Fibroblast of lung (primary cell): ENCODE measurements around the gene SCFD2. TPM values are rescaled to one million over a fixed set of nuclear protein-coding genes. Genes with fewer than 3 reads are reported as not detected.
A peak's percentile ranks its signal among the peaks of the same experiment; 100 is the strongest.

Experiments used
- DNase-seq, 2 donors: peaks; one replicate each; pipeline versions ENCODE4 v3.0.0 to v3.0.0-alpha.2; 2010; ENCODE audit warnings: low read depth in 2 of 2
- H2AFZ ChIP-seq: 2 replicates; pipeline ENCODE4 v1.5.1; 2012; ENCODE audit warnings: low read length, control low read depth, inconsistent platforms
- H3K27ac ChIP-seq: 2 replicates; pipeline ENCODE4 v1.5.1; 2011; ENCODE audit warnings: low read length, control low read depth; ENCODE audit not compliant: insufficient read depth
- H3K27me3 ChIP-seq: 2 replicates; pipeline ENCODE4 v1.5.1; 2011; ENCODE audit warnings: mild to moderate bottlenecking, low read length; ENCODE audit not compliant: control insufficient read depth, insufficient read depth
- H3K36me3 ChIP-seq: 2 replicates; pipeline ENCODE4 v1.5.1; 2011; ENCODE audit warnings: low read length; ENCODE audit not compliant: control insufficient read depth, insufficient read depth
- H3K4me1 ChIP-seq: 2 replicates; pipeline ENCODE4 v1.5.1; 2011; ENCODE audit warnings: low read length; ENCODE audit not compliant: control insufficient read depth, insufficient read depth; ENCODE audit errors: extremely low read depth
- H3K4me2 ChIP-seq: 2 replicates; pipeline ENCODE4 v1.5.1; 2011; ENCODE audit warnings: low read length, control low read depth; ENCODE audit not compliant: insufficient read depth; ENCODE audit errors: extremely low read depth
- H3K4me3 ChIP-seq, 4 experiments: fragments of 200-600 bp in 1 of 4; sonication (generic) in 1 of 4; replicated peaks in 1 of 4; 2 replicates each; pipeline ENCODE4 v1.5.1; 2011 to 2016; ENCODE audit warnings: low read length in 4 of 4, low read depth in 3 of 4, mild to moderate bottlenecking in 3 of 4, control low read depth in 2 of 4, inconsistent platforms in 1 of 4, mixed read lengths in 1 of 4; ENCODE audit not compliant: insufficient read depth in 1 of 4; ENCODE audit errors: control extremely low read depth in 1 of 4
- H3K79me2 ChIP-seq: 2 replicates; pipeline ENCODE4 v1.5.1; 2012; ENCODE audit warnings: mild to moderate bottlenecking, low read length, inconsistent platforms; ENCODE audit not compliant: control insufficient read depth, insufficient read depth
- H3K9ac ChIP-seq: 2 replicates; pipeline ENCODE4 v1.5.1; 2011; ENCODE audit warnings: mild to moderate bottlenecking, low read length, control low read depth; ENCODE audit not compliant: insufficient read depth
- H3K9me3 ChIP-seq: 2 replicates; pipeline ENCODE4 v1.5.1; 2012; ENCODE audit warnings: low read depth, low read length; ENCODE audit not compliant: control insufficient read depth, insufficient read depth
- H4K20me1 ChIP-seq: 2 replicates; pipeline ENCODE4 v1.5.1; 2011; ENCODE audit warnings: low read length; ENCODE audit not compliant: control insufficient read depth, insufficient read depth; ENCODE audit errors: extremely low read depth
- EZH2 ChIP-seq: IDR thresholded peaks from 2 replicates; pipeline ENCODE4 v1.5.1; 2012; ENCODE audit warnings: low read length, control low read depth, mild to moderate bottlenecking; ENCODE audit errors: missing control alignments
- polyA plus RNA-seq, 2 donors: library from polyadenylated mRNA; depleted of rRNA in 1 of 2; stranded (reverse) in 1 of 2; unstranded in 1 of 2; fragments of >200 nt; gene quantifications; 2 replicates each; pipeline ENCODE4 v1.2.1, GENCODE V29; 2011 to 2012; ENCODE audit warnings: missing spikeins in 1 of 2
- total RNA-seq: library from RNA; depleted of rRNA; stranded (reverse); fragments of >200 nt; gene quantifications from 2 replicates; pipeline ENCODE4 v1.2.1, GENCODE V29; 2014
- TF ChIP-seq, protein P1 (sequence below), 2 donors: IDR thresholded peaks in 1 of 2; conservative IDR thresholded peaks in 1 of 2; 1 replicate in 1 of 2; 2 replicates in 1 of 2; pipeline ENCODE4 v1.5.1; 2011 to 2012; ENCODE audit warnings: low read length in 2 of 2, control low read depth in 1 of 2, inconsistent platforms in 1 of 2, low read depth in 1 of 2, mild to moderate bottlenecking in 1 of 2

The SCFD2 gene
- total and polyA plus RNA-seq, 2 donors (not counting 1 experiment from before 2014, with no cell fraction given): 16.2 to 23.1 TPM

DNA sequence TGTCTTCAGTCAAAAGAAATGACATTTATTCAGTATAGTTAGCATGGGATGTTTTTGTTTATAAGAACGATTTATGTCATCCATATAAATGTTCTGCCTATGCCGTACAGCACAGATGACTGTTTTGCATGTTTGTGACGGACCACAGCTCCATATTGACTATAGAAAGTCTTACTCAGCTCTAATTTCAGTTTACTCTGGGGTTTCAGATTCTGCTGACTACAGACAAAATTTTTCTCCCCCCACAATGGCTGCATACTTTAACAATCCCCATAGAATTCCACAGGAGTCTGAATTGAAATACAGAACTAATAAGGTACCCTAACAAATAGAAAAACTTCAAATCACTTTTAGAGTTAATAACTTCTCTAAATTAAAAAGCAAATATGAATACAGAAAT, 191.0 kb downstream of the SCFD2 start:
- H3K9ac ChIP-seq: no peak overlapping the region
- no peaks in the 10 kb centered on the region for H3K79me2 ChIP-seq
- H3K27ac ChIP-seq: no peak overlapping the region
- H3K4me3 ChIP-seq: no peak overlapping the region
- no peak for TF ChIP-seq EZH2
- TF ChIP-seq, protein P1, sequence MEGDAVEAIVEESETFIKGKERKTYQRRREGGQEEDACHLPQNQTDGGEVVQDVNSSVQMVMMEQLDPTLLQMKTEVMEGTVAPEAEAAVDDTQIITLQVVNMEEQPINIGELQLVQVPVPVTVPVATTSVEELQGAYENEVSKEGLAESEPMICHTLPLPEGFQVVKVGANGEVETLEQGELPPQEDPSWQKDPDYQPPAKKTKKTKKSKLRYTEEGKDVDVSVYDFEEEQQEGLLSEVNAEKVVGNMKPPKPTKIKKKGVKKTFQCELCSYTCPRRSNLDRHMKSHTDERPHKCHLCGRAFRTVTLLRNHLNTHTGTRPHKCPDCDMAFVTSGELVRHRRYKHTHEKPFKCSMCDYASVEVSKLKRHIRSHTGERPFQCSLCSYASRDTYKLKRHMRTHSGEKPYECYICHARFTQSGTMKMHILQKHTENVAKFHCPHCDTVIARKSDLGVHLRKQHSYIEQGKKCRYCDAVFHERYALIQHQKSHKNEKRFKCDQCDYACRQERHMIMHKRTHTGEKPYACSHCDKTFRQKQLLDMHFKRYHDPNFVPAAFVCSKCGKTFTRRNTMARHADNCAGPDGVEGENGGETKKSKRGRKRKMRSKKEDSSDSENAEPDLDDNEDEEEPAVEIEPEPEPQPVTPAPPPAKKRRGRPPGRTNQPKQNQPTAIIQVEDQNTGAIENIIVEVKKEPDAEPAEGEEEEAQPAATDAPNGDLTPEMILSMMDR (conservative IDR thresholded peaks at IDR 0.05 in 1 of 2, IDR thresholded peaks at IDR 0.05 in 1 of 2; ENCODE audit: low read depth in 1 of 2, low read length in 2 of 2): no peak
- no peaks in the 10 kb centered on the region for H3K36me3 ChIP-seq
- no peaks in the 10 kb centered on the region for H3K4me1 ChIP-seq
- H2AFZ ChIP-seq: no peak overlapping the region
- DNase-seq: peak in 1 of 2 donors; percentile 27
- no peak overlapping the region for H3K4me2 ChIP-seq
- no peaks in the 10 kb centered on the region for H3K9me3 ChIP-seq
- no peaks in the 10 kb centered on the region for H4K20me1 ChIP-seq
- no peaks in the 10 kb centered on the region for H3K27me3 ChIP-seq

DNA sequence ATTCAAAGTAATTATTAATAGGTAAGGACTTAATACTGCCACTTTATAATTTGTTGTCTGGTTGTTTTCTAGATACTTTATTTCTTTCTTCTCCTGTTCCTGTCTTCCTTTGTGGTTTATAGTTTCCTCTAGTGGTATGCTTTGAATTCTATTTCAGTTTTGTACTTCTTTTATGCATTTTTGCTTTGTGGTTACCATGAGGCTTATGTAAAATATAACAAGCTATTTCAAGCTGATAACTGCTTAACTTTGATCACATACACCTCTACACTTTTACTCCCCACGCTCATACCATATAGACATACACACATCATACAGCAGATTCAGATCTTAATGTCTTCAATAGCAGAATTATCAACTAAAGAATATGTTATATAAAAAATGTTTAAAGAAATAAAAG, 192.3 kb downstream of the SCFD2 start:
- DNase-seq: no peak
- no peaks in the 10 kb centered on the region for H4K20me1 ChIP-seq
- H3K9me3 ChIP-seq: no peaks in the 10 kb centered on the region
- no peak overlapping the region for H2AFZ ChIP-seq
- H3K9ac ChIP-seq: no peak overlapping the region
- no peaks in the 10 kb centered on the region for H3K27me3 ChIP-seq
- H3K4me3 ChIP-seq: no peak overlapping the region
- H3K27ac ChIP-seq: no peak overlapping the region
- H3K4me2 ChIP-seq: no peak overlapping the region
- no peak for TF ChIP-seq EZH2
- TF ChIP-seq, protein P1 (conservative IDR thresholded peaks at IDR 0.05 in 1 of 2, IDR thresholded peaks at IDR 0.05 in 1 of 2; ENCODE audit: low read depth in 1 of 2, low read length in 2 of 2): no peak
- no peaks in the 10 kb centered on the region for H3K4me1 ChIP-seq
- H3K79me2 ChIP-seq: no peaks in the 10 kb centered on the region
- no peaks in the 10 kb centered on the region for H3K36me3 ChIP-seq

DNA sequence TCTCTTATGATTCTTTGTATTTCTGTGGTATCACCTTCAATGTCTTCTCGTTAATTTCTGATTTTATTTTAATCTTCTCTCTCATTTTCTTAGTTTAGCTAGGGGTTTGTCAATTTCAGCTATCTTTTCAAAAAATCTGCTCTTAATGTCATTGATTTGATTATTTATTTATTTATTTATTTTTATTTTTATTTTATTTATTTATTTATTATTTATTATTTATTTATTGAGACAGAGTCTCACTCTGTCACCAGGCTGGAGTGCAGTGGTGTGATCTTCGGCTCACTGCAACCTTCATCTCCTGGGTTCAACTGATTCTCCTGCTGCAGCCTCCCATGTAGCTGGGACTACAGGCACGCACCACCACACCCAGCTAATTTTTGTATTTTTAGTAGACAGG, 194.1 kb downstream of the SCFD2 start:
- Histone ChIP-seq H3K4me3 (no peak overlapping the region), H3K4me1 (no peaks in the 10 kb centered on the region), H3K27ac (no peak overlapping the region), H3K9me3 (no peaks in the 10 kb centered on the region), H3K4me2 (no peak overlapping the region), H3K27me3 (no peaks in the 10 kb centered on the region), H3K9ac (no peak overlapping the region), H3K36me3 (no peaks in the 10 kb centered on the region), H2AFZ (no peak overlapping the region), H4K20me1 (no peaks in the 10 kb centered on the region), H3K79me2 (no peaks in the 10 kb centered on the region)
- DNase-seq: no peak
- TF ChIP-seq, protein P1 (conservative IDR thresholded peaks at IDR 0.05 in 1 of 2, IDR thresholded peaks at IDR 0.05 in 1 of 2; ENCODE audit: low read depth in 1 of 2, low read length in 2 of 2): no peak
- no peak for TF ChIP-seq EZH2
